ENCODE measurements around the gene TCEANC2.

DNA sequence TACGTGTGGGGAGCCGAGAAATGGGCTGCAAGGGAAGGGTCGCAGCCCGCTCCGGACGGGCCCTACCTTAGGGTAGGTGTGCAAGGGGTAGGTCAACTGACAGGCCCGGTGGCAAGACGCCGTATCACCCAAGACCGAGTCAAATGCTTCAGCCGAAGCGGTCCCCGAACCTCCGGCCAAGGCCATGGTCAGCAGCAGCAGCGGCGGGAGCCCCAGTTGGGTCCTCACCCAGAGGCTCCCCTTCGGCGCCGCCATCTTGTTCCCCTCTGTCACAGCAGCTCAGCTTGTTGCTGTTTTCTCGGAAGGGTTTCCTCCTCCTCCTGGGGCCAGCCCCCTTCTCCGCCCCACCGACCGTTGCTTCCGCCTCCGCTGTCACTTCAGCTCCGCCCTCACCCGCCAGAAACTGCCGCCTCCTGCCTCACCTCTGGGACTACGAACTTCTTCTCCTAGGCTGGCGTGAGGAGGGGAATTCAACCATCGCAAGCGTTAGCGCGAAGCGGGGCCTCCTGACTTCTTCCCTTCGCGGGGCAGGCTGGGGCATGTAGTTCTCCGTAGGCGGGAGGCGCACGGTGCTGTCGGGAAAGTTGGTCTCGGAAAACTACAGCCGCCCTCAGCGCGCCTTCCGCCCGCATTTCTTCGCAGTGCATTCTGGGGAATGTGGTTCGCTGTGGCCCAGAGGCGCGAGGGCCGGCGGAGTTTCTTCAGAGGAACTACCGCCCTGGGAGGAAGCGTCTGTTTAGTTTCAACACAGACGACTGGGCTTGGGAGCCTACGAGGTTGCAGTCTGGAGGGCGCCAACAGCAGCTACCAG is at the start of gene TCEANC2, which contains the start of gene TMEM59:
- TF ChIP-seq, protein P1, sequence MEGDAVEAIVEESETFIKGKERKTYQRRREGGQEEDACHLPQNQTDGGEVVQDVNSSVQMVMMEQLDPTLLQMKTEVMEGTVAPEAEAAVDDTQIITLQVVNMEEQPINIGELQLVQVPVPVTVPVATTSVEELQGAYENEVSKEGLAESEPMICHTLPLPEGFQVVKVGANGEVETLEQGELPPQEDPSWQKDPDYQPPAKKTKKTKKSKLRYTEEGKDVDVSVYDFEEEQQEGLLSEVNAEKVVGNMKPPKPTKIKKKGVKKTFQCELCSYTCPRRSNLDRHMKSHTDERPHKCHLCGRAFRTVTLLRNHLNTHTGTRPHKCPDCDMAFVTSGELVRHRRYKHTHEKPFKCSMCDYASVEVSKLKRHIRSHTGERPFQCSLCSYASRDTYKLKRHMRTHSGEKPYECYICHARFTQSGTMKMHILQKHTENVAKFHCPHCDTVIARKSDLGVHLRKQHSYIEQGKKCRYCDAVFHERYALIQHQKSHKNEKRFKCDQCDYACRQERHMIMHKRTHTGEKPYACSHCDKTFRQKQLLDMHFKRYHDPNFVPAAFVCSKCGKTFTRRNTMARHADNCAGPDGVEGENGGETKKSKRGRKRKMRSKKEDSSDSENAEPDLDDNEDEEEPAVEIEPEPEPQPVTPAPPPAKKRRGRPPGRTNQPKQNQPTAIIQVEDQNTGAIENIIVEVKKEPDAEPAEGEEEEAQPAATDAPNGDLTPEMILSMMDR (conservative IDR thresholded peaks at IDR 0.05), result no peak
- TF ChIP-seq ZFX (IDR thresholded peaks at IDR 0.05), result no peak
